ENCODE measurements around the gene CCDC9.

DNA sequence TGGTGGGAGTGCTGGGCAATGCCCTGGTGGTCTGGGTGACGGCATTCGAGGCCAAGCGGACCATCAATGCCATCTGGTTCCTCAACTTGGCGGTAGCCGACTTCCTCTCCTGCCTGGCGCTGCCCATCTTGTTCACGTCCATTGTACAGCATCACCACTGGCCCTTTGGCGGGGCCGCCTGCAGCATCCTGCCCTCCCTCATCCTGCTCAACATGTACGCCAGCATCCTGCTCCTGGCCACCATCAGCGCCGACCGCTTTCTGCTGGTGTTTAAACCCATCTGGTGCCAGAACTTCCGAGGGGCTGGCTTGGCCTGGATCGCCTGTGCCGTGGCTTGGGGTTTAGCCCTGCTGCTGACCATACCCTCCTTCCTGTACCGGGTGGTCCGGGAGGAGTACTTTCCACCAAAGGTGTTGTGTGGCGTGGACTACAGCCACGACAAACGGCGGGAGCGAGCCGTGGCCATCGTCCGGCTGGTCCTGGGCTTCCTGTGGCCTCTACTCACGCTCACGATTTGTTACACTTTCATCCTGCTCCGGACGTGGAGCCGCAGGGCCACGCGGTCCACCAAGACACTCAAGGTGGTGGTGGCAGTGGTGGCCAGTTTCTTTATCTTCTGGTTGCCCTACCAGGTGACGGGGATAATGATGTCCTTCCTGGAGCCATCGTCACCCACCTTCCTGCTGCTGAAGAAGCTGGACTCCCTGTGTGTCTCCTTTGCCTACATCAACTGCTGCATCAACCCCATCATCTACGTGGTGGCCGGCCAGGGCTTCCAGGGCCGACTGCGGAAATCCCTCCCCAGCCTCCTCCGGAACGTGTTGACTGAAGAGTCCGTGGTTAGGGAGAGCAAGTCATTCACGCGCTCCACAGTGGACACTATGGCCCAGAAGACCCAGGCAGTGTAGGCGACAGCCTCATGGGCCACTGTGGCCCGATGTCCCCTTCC, 63.9 kb downstream of the CCDC9 start:
- TF ChIP-seq SRF (IDR thresholded peaks at IDR 0.05; ENCODE audit: low read depth, low read length) (no peak), CTCF (IDR thresholded peaks at IDR 0.05; ENCODE audit: control extremely low read depth in 1 of 3, insufficient read depth in 1 of 3, low read depth in 1 of 3, low read length in 3 of 3) (no peak), PHF8 (conservative IDR thresholded peaks at IDR 0.05; ENCODE audit: low read depth, low read length) (no peak), POLR2A (IDR thresholded peaks at IDR 0.05; ENCODE audit: control extremely low read depth in 1 of 2, low read depth in 2 of 2, low read length in 2 of 2) (no peak), EP300 (IDR thresholded peaks at IDR 0.05; ENCODE audit: borderline replicate concordance in 1 of 2, low read depth in 2 of 2, low read length in 2 of 2) (no peak)

Measured in H1 (cell line).